WTC11 (cell line): ENCODE measurements around the gene PRDX1. TPM values are rescaled to one million over a fixed set of nuclear protein-coding genes. Genes with fewer than 3 reads are reported as not detected.

Experiments used
- ATAC-seq: fragments of 200-7000 bp; cut with Tn5 transposase; 2 replicates; pipeline ENCODE4 v1.10.0; 2021; ENCODE audit warnings: mild to moderate bottlenecking, moderate library complexity
- CTCF ChIA-PET: fragments of 300-600 bp; sonication (Branson Sonifier 250); formaldehyde crosslinking; loops from one replicate; lab custom pipeline; 2021; ENCODE audit warnings: antibody characterized with exemption; lab: Charles Lee
- POLR2A ChIA-PET: fragments of 350-600 bp; sonication (Branson Sonifier 250); formaldehyde crosslinking; loops from one replicate; lab custom pipeline; 2021; ENCODE audit warnings: antibody characterized with exemption; lab: Charles Lee
- DNase-seq: peaks from one replicate; pipeline ENCODE4 v3.0.0; 2021; ENCODE audit warnings: low spot score
- H3K27ac Mint-ChIP-seq: 2 replicates; pipeline ENCODE4 v1.8.0; 2021; ENCODE audit warnings: mixed read lengths
- H3K27me3 Mint-ChIP-seq: 2 replicates; pipeline ENCODE4 v1.8.0; 2021; ENCODE audit warnings: low read depth, mild to moderate bottlenecking, moderate library complexity, mixed read lengths
- H3K36me3 Mint-ChIP-seq: 2 replicates; pipeline ENCODE4 v1.8.0; 2021; ENCODE audit warnings: mixed read lengths
- H3K4me1 Mint-ChIP-seq: 2 replicates; pipeline ENCODE4 v1.8.0; 2022; ENCODE audit warnings: mixed read lengths
- H3K4me3 Mint-ChIP-seq: 2 replicates; pipeline ENCODE4 v1.8.0; 2021; ENCODE audit warnings: mild to moderate bottlenecking, moderate library complexity, mixed read lengths
- H3K9me3 Mint-ChIP-seq: 2 replicates; pipeline ENCODE4 v1.8.0; 2021; ENCODE audit warnings: mixed read lengths
- CREB1 ChIP-seq: sonication (generic); formaldehyde crosslinking; IDR thresholded peaks from 2 replicates; pipeline ENCODE4 v1.8.0; 2023; ENCODE audit warnings: mild to moderate bottlenecking, missing genetic modification reagents
- FOXP1 ChIP-seq: sonication (generic); formaldehyde crosslinking; IDR thresholded peaks from 2 replicates; pipeline ENCODE4 v1.8.0; 2022; ENCODE audit warnings: missing genetic modification reagents, mild to moderate bottlenecking, moderate library complexity, borderline replicate concordance
- NFATC4 ChIP-seq: fragments of 250-450 bp; sonication (Bioruptor Pico); IDR thresholded peaks from 2 replicates; pipeline ENCODE4 v1.9.0; 2021; ENCODE audit warnings: mild to moderate bottlenecking
- PRRX2 ChIP-seq: fragments of 250-450 bp; sonication (Bioruptor Pico); IDR thresholded peaks from 2 replicates; pipeline ENCODE4 v1.8.0; 2021; ENCODE audit warnings: mild to moderate bottlenecking
- SMAD3 ChIP-seq: sonication (generic); formaldehyde crosslinking; IDR thresholded peaks from 2 replicates; pipeline ENCODE4 v1.8.0; 2022; ENCODE audit warnings: missing genetic modification reagents, mild to moderate bottlenecking, borderline replicate concordance
- TCF7 ChIP-seq: sonication (generic); formaldehyde crosslinking; IDR thresholded peaks from 2 replicates; pipeline ENCODE4 v1.8.0; 2022; ENCODE audit warnings: mild to moderate bottlenecking, low read depth, missing genetic modification reagents, moderate library complexity
- ZNF317 ChIP-seq: sonication (generic); formaldehyde crosslinking; IDR thresholded peaks from 2 replicates; pipeline ENCODE4 v1.8.1; 2023; ENCODE audit warnings: low read depth, mild to moderate bottlenecking, moderate library complexity, missing genetic modification reagents, borderline replicate concordance
- ZNF416 ChIP-seq: fragments of 250-450 bp; sonication (Bioruptor Pico); IDR thresholded peaks from 2 replicates; pipeline ENCODE4 v1.9.0; 2021; ENCODE audit warnings: mild to moderate bottlenecking, inconsistent platforms
- total RNA-seq: library from RNA; stranded (reverse); gene quantifications from 3 replicates; pipeline ENCODE4 v1.2.3, GENCODE V29; 2021
- TF ChIP-seq, protein P1 (sequence below): sonication (generic); formaldehyde crosslinking; IDR thresholded peaks from 2 replicates; pipeline ENCODE4 v1.8.1; 2023; ENCODE audit warnings: mild to moderate bottlenecking, missing genetic modification reagents
- TF ChIP-seq, protein P2 (sequence below): fragments of 200-600 bp; IDR thresholded peaks from 2 replicates; pipeline ENCODE4 v1.8.0; 2022; ENCODE audit warnings: antibody characterized with exemption
- TF ChIP-seq, protein P3 (sequence below): sonication (generic); formaldehyde crosslinking; IDR thresholded peaks from 2 replicates; pipeline ENCODE4 v1.8.1; 2023; ENCODE audit warnings: mild to moderate bottlenecking, missing genetic modification reagents
- TF ChIP-seq, protein P4 (sequence below): fragments of 250-450 bp; sonication (Bioruptor Pico); IDR thresholded peaks from 2 replicates; pipeline ENCODE4 v1.8.0; 2021; ENCODE audit warnings: mild to moderate bottlenecking
- TF ChIP-seq, protein P5 (sequence below): fragments of 250-450 bp; sonication (Bioruptor Pico); IDR thresholded peaks from 2 replicates; pipeline ENCODE4 v2.1.2; 2022; ENCODE audit warnings: mild to moderate bottlenecking, moderate library complexity
- TF ChIP-seq, protein P6 (sequence below): sonication (generic); formaldehyde crosslinking; IDR thresholded peaks from 2 replicates; pipeline ENCODE4 v1.8.0; 2023; ENCODE audit warnings: missing genetic modification reagents

The PRDX1 gene
- total RNA-seq, 1 experiment from 2014 or later: 1,197 TPM

DNA sequence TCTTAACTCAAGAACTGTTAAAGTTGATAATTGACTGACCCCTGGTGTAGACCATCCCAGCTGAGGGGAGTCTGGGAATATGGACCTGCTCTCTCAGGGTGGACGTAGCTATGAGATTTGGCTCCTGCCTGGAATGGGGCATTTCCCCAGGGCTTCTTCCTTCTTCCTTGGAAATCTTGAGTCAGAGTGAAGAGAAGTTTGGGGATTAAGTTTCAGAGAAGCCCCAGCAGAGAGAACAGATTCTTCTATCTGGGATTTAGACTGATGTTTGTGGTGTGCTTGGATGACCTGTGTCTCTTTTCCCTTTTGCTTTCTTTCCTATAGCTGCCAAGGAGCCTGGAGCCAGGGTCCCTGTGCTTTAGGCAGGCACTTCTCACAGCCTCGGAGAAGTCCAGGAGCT, 42.2 kb upstream of the PRDX1 start:
- CTCF ChIA-PET: no interaction called here

DNA sequence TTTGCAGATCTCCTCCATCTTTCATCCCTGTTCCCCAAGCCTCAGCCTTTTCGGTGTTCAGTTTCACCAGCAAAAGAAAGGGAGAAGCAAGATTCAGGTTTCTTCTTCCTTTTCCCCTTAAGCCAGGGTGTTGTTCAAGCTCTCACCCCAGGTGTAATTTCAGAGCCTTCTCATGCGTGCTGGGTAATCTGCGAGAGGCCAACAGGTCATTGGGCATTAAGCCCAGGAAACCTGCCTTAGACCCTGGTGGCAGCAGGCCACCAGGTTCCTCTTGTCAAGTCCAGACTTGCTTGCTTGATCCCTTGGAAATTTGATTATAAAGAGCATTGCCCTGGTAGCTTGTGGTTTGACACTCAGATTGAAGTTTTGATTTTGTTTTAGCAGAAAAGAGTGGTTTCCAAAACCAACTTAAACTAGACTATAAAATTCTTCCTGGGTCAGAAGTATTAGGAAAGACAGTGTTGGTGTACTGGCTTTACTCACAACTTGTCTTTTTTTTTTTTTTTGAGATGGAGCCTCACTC, 35.8 kb upstream of the PRDX1 start:
- Mint-ChIP-seq H3K27ac (peak overlapping the region; percentile 93), H3K36me3 (peaks cover 48% of the 10 kb centered on the region), H3K4me1 (peaks cover 10% of the 10 kb centered on the region), H3K9me3 (no peaks in the 10 kb centered on the region), H3K27me3 (no peaks in the 10 kb centered on the region), H3K4me3 (no peak overlapping the region)
- 0 out of 2 replicates have a peak, but pooled peaks have one; percentile 34 for ATAC-seq
- no peak for DNase-seq
- TF ChIP-seq, protein P1, sequence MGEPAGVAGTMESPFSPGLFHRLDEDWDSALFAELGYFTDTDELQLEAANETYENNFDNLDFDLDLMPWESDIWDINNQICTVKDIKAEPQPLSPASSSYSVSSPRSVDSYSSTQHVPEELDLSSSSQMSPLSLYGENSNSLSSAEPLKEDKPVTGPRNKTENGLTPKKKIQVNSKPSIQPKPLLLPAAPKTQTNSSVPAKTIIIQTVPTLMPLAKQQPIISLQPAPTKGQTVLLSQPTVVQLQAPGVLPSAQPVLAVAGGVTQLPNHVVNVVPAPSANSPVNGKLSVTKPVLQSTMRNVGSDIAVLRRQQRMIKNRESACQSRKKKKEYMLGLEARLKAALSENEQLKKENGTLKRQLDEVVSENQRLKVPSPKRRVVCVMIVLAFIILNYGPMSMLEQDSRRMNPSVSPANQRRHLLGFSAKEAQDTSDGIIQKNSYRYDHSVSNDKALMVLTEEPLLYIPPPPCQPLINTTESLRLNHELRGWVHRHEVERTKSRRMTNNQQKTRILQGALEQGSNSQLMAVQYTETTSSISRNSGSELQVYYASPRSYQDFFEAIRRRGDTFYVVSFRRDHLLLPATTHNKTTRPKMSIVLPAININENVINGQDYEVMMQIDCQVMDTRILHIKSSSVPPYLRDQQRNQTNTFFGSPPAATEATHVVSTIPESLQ (CRISPR knock-in tag): no peak
- TF ChIP-seq, protein P2, sequence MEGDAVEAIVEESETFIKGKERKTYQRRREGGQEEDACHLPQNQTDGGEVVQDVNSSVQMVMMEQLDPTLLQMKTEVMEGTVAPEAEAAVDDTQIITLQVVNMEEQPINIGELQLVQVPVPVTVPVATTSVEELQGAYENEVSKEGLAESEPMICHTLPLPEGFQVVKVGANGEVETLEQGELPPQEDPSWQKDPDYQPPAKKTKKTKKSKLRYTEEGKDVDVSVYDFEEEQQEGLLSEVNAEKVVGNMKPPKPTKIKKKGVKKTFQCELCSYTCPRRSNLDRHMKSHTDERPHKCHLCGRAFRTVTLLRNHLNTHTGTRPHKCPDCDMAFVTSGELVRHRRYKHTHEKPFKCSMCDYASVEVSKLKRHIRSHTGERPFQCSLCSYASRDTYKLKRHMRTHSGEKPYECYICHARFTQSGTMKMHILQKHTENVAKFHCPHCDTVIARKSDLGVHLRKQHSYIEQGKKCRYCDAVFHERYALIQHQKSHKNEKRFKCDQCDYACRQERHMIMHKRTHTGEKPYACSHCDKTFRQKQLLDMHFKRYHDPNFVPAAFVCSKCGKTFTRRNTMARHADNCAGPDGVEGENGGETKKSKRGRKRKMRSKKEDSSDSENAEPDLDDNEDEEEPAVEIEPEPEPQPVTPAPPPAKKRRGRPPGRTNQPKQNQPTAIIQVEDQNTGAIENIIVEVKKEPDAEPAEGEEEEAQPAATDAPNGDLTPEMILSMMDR: no peak
- TF ChIP-seq, protein P3, sequence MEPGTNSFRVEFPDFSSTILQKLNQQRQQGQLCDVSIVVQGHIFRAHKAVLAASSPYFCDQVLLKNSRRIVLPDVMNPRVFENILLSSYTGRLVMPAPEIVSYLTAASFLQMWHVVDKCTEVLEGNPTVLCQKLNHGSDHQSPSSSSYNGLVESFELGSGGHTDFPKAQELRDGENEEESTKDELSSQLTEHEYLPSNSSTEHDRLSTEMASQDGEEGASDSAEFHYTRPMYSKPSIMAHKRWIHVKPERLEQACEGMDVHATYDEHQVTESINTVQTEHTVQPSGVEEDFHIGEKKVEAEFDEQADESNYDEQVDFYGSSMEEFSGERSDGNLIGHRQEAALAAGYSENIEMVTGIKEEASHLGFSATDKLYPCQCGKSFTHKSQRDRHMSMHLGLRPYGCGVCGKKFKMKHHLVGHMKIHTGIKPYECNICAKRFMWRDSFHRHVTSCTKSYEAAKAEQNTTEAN (CRISPR knock-in tag): no peak
- no peak for TF ChIP-seq ZNF317 (CRISPR knock-in tag)
- TF ChIP-seq, protein P4, sequence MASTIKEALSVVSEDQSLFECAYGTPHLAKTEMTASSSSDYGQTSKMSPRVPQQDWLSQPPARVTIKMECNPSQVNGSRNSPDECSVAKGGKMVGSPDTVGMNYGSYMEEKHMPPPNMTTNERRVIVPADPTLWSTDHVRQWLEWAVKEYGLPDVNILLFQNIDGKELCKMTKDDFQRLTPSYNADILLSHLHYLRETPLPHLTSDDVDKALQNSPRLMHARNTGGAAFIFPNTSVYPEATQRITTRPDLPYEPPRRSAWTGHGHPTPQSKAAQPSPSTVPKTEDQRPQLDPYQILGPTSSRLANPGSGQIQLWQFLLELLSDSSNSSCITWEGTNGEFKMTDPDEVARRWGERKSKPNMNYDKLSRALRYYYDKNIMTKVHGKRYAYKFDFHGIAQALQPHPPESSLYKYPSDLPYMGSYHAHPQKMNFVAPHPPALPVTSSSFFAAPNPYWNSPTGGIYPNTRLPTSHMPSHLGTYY: no peak
- TF ChIP-seq, protein P5, sequence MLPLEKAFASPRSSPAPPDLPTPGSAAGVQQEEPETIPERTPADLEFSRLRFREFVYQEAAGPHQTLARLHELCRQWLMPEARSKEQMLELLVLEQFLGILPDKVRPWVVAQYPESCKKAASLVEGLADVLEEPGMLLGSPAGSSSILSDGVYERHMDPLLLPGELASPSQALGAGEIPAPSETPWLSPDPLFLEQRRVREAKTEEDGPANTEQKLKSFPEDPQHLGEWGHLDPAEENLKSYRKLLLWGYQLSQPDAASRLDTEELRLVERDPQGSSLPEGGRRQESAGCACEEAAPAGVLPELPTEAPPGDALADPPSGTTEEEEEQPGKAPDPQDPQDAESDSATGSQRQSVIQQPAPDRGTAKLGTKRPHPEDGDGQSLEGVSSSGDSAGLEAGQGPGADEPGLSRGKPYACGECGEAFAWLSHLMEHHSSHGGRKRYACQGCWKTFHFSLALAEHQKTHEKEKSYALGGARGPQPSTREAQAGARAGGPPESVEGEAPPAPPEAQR (CRISPR knock-in tag): no peak
- TF ChIP-seq ZNF416 (CRISPR knock-in tag): no peak
- no peak for TF ChIP-seq TCF7 (CRISPR knock-in tag)
- TF ChIP-seq, protein P6, sequence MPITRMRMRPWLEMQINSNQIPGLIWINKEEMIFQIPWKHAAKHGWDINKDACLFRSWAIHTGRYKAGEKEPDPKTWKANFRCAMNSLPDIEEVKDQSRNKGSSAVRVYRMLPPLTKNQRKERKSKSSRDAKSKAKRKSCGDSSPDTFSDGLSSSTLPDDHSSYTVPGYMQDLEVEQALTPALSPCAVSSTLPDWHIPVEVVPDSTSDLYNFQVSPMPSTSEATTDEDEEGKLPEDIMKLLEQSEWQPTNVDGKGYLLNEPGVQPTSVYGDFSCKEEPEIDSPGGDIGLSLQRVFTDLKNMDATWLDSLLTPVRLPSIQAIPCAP (CRISPR knock-in tag): no peak
- ChIA-PET CTCF (interaction anchor here (0.6 to 1.6 kb wide), 3 partner anchors 13 to 203 kb away, joined by 3 to 7 read pairs (median 3); partner anchors contain the start of genes CCDC163 and MMACHC), POLR2A (interaction anchor here (0.6 kb wide), 1 partner anchor 63 kb away, joined by 5 read pairs; no protein-coding TSS in a partner anchor)

More for the DNA sequence above, 42.2 kb upstream of the PRDX1 start:
- ATAC-seq: no peak
- no peak overlapping the region for H3K4me3 Mint-ChIP-seq
- POLR2A ChIA-PET: no interaction called here
- no peak for DNase-seq
- 0 out of 2 replicates have a peak overlapping the region, but pooled peaks have one; percentile 19 for H3K27ac Mint-ChIP-seq
- 0 out of 2 replicates have a peak, but pooled peaks cover 1% of the 10 kb centered on the region for H3K4me1 Mint-ChIP-seq
- TF ChIP-seq FOXP1 (CRISPR knock-in tag) (no peak), SMAD3 (CRISPR knock-in tag) (no peak), PRRX2 (no peak), CREB1 (CRISPR knock-in tag) (no peak), NFATC4 (CRISPR knock-in tag) (no peak)
- TF ChIP-seq, protein P4: no peak
- TF ChIP-seq, protein P1 (CRISPR knock-in tag): no peak
- peaks cover 70% of the 10 kb centered on the region for H3K36me3 Mint-ChIP-seq
- no peaks in the 10 kb centered on the region for H3K9me3 Mint-ChIP-seq
- H3K27me3 Mint-ChIP-seq: no peaks in the 10 kb centered on the region
